GM21381 (cell line): ENCODE results near the gene CD300C.
"Not testable (repeated sequence)": the region's sequence is repeated elsewhere in the genome, so short reads cannot be mapped to it uniquely, and the experiment has no call there.

Source experiments
- ATAC-seq: cut with Tn5 transposase; IDR thresholded peaks from one replicate; pipeline ENCODE4 v1.9.1; 2021; ENCODE audit warnings: mild to moderate bottlenecking, moderate library complexity; ENCODE audit not compliant: unreplicated experiment

The CD300C gene

DNA sequence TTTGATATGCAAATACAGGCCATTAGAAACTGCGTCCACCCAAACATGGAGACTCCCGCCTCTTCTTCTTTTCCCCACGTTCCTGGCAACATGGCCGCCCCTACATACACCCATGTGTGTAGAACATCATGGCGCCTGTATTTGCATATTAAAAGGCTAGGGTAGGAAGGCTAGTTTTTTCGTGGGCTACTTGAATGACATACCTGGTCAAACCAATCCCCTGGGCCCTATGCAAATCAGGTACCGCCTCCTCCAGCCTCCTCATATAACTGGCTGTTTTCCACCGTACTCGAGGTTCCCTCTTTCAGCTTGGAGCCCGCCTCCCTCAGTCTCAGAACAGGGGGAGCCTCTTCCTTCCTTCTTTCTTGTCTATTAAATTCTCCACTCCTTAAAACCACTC is 13.8 kb downstream of the CD300C start:
- no peak for ATAC-seq

GRCh38 chr17:74531231-74531761 is 14.6 kb downstream of the CD300C start, which contains the start of gene CD300LB:
CD300LB (minus strand) TSS chr17:74531475; CDS start chr17:74531350, 125 bp downstream.
- ATAC-seq: no peak

DNA sequence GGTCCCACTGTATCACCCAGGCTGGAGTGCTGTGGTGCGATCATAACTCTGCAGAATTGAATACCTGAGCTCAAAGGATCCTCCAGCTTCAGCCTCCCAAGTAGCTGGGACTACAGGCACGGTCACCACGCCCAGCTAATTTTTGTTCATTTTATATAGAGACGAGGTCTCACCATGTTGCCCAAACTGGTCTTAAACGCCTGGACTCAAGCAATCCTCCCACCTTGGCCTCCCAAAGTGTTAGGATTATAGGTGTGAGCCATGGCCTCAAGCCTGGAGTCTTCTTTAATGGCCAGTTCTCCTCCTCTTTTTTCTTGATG is 15.1 kb downstream of the CD300C start:
- ATAC-seq: no peak

DNA sequence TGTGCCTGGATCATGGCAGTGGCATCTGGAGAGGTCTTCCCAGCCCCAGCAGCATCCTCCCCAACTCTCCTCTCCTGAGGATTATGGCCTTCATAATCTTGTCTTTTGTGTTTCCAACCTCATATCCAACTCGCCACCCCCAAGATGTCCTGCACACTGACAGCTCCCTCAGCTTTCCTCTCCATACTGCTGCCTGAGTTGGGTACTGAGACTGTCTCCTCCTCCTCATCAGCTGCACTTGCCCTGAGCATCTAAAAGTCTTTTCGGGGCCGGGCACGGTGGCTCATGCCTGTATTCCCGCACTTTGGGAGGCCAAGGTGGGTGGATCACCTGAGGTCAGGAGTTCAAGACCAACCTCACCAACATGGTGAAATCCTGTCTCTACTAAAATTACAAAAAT is 16.7 kb downstream of the CD300C start:
- no peak for ATAC-seq

- peak; percentile 85 for ATAC-seq
Measured at GRCh38 chr17:74528491-74529199, 17.3 kb downstream of the CD300C start.

DNA sequence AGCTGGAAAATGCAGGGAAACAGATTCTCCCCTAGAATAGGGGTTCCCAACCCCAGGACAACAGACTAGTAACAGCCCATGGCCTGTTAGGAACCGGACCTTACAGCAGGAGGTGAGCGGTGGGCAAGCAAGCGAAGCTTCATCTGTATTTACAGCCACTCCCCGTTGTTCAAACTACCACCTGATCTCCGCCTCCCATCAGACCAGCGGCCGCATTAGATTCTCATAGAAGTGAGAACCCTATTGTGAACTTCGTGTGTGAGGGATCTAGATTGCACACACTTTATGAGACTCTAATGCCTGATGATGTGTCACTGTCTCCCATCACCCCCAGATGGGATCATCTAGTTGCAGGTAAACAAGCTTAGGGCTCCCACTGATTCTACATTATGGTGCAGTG is 18.2 kb downstream of the CD300C start:
- ATAC-seq: no peak

- no peak for ATAC-seq
Measured at GRCh38 chr17:74527081-74527480, 18.8 kb downstream of the CD300C start.

DNA sequence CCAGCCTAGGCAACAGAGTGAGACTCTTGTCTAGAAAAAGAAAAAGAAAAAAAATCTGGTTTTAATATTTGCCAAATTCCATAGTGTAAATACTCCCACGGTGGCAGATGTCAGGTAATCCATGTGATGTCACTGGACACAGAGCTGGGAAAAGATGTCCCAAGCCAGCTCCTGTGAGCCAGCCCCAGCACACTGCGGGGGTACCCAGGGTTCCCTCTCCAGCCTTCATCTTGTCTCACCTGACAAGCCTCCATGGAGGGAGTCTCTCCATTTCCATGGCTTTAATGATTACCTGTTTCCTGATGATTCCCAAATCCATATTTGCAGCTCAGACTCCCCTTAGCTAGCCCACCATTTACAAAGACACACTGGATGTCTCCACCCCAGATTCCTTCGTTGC is 19.2 kb downstream of the CD300C start:
- no peak for ATAC-seq

GRCh38 chr17:74525781-74526288 is 20.1 kb downstream of the CD300C start:
- ATAC-seq: no peak

DNA sequence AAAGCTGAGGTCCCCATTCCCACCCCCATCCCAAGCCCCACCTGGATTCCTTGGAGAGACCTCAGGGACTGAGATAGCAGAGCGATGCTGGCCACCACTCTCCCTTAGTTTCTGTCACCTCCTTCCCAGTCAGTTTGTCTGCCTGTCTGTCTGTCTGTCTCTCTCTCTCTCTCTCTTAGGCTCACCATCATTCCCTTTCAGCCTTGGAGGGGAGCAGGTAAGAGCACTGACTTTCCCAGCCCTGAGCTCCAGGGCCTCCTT is 20.5 kb downstream of the CD300C start:
- no peak for ATAC-seq

- ATAC-seq: no peak
Measured at GRCh38 chr17:74524653-74525464, 21.1 kb downstream of the CD300C start.

DNA sequence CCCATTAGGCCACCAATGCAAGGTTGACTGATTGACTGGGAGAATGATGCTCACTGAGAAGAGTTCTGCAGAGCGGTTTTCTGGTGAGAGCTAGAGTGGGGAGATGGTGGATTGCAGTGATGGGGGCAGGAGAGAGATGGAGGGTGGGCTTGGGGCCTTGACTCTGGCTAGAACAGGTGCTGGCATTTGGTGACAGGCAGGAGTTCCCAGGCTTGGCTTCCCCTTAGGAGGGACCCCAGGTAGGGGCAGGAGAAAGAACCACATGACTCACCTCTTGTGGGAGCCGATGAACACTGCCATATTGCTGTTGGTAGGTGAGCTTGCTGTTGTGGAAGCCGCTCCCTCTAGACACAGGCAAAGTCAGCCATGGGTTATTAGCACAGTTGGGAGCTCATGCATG is 22.6 kb downstream of the CD300C start:
- ATAC-seq: no peak

DNA sequence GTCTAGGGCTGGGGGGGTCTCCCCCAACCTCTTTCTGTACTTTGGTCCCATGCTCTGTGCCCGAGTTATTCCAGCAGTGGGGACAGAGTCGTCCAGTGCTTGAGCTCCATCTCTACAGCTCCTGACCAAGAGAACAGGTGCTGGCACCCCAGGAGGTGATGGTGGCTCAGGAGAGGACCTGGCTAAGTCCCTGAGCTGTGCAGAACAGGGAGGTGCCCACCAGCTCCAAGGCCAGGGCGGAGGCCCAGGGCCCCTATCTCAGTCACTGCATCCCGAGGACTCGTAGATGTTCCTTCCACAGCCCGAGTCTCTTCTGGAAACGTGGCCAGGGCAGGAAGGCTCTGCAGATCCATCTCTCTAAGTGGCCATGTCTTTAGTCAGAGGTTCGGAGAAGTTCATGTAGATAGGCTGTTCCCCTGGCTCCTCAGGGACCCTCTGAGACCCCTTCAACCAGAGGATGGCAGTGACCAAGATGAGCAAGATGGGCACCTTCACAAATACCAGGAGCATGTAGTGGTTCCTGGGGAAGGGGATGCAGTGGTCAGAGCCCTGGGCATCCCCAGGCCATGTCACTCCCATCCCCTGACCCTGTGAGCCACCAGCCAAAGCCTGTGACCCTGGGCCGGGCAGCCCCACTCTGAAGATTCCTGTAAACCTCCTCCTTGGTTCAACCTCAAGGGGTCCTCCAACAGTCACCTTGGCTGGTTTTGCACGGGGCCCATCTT is 23.4 kb downstream of the CD300C start:
- no peak for ATAC-seq

GRCh38 chr17:74521701-74522201 is 24.2 kb downstream of the CD300C start:
- ATAC-seq: no peak

DNA sequence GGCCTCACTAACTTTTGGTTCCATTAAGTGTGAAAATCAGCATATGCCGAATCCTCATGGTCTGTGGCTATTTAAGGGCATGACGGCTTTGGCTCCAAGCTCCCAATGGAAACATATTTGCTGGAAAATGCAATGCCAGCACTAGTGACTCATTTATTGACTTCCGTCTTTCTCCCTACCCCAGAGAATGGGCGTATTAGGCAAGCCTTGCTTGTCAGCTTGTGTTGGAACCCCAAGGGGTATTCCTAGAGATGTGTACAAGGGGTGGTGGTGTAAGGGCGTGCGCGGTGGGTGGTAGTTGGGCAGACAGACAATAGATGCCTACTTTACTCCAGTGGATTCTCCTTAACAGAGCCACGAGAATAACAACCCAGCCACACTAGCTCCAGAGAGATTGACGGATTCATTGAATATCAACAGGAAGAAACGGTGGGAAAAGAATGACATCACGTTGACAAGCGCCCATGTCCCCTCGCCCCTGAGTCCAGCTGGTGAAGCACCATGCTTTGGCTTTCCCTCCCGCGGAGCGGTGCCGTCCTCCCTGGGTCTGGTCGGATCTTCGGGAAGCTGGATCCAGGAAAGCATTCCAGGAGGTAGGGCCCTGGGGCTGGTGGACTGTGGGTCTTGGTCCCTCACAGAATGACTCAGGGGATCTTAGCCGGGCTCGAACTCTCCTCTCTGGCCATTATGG is 25.0 kb downstream of the CD300C start:
- ATAC-seq: no peak

DNA sequence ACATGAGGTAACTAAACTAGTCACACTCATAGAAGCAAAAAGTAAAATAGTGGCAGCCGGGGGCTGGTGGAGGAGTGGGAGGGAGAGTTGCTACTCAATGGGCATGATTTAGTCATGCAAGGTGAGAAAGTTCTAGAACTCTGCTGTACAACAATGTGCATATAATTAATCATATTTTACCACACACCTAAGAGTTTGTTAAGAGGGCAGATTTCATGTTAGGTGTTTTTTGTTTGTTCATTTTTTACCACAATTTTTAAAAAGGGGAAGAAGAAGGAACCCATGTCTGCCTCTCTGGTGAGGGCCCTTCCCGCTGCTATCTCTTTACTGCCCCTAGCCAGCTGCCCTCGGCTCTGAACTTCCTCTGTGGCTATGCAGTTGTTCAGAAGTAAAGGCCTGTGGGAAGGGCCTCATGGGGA is 25.9 kb downstream of the CD300C start:
- ATAC-seq: no peak

DNA sequence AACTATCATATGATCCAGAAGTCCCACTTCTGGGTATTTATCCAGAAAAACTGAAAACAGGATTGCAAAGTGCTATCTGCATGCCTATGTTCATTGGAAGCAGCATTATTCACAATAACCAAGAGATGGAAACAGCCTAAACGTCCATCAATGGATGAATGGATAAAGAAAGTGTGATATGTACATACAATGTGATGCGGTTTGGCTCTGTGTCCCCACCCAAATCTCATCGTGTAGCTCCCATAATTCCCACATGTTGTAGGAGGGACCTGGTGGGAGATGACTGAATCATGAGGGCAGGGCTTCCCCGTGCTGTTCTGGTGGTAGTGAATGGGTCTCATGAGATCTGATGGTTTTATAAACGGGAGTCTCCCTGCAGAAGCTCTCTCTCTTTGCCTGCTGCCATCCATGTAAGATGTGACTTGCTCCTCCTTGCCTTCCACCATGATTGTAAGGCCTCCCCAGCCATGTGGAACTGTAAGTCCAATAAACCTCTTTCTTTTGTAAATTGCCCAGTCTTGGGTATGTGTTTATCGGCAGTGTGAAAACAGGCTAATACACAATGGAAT is 27.4 kb downstream of the CD300C start:
- ATAC-seq: not testable (repeated sequence)

GRCh38 chr17:74516561-74517328 is 29.2 kb downstream of the CD300C start:
- no peak for ATAC-seq

DNA sequence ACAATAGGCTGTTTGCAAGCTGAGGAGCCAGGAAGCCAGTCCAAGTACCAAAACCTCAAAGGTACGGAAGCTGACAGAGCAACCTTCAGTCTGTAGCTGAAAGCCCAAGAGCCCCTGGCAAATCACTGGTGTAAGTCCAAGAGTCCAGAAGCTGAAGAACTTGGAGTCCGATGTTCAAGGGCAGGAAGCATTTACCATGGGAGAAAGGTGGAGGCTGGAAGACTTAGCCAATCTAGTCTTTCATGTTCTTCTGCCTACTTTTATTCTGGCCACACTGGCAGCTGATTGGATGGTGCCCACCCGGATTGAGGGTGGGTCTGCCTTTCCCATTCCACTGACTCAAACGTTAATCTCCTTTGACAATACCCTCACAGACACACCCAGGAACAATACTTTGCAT is 30.0 kb downstream of the CD300C start:
- no peak for ATAC-seq
